Stimulated activated CD4-positive, alpha-beta T cell treated with anti-CD3 and anti-CD28 coated beads, Interleukin-12 subunit alpha, Interleukin-12 subunit beta, amount 100 ng/mL, for 48 hours (primary cell): ENCODE measurements around the gene PARD3.
"Not testable (repeated sequence)": the region's sequence is repeated elsewhere in the genome, so short reads cannot be mapped to it uniquely, and the experiment has no call there.

Experiments used
- DNase-seq, 3 donors: peaks; one replicate each; pipeline ENCODE4 v3.0.0-alpha.2; 2020; ENCODE audit warnings: low read depth in 2 of 3, low spot score in 1 of 3

PARD3 gene

GRCh38 chr10:34800624-34801023 lies 14.5 kb downstream of the PARD3 start:
- DNase-seq, result no peak

DNA sequence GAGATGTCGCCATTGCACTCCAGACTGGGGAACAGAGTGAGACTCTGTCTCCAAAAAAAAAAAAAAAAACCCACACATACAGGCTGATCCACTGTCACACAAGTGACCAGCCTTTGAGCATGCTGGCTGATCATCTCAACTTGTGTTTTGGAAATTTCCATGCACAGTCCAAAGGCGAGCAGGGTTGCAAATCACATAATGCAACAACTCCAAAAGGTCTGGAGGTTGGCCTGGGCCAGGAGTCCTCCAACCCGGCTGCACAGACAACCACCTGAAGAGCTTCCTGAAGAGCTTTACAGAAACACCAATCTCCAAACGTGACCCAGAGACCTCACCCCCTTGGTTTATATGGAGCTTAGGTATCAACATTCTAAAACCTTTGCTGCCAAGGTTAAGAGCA lies 16.4 kb downstream of the PARD3 start:
- DNase-seq, result no peak

DNA sequence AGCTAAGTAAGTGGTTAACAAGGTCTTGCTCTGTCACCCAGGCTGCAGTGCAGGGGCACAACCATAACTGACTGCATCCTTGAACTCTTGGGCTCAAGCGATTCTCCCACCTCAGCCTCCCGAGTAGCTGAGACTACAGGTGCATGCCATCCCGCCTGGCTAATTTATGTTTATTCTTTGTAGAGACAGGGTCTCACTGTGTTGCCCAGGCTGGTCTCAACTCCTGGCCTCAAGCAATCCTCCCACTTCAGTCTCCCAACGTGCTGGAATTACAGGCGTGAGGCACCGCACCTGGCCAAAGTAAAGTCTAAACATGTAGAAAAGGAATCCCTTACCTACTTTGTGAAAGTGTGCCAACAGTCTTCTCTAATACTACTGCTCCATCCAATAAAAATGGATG lies 17.9 kb downstream of the PARD3 start:
- no peak for DNase-seq

- no peak for DNase-seq
Measured at GRCh38 chr10:34796133-34796532, 19.0 kb downstream of the PARD3 start.

- no peak for DNase-seq
Measured at GRCh38 chr10:34795334-34795733, 19.8 kb downstream of the PARD3 start.

GRCh38 chr10:34794835-34795234 lies 20.3 kb downstream of the PARD3 start:
- no peak for DNase-seq

GRCh38 chr10:34793581-34793980 lies 21.5 kb downstream of the PARD3 start:
- not testable (repeated sequence) for DNase-seq

DNA sequence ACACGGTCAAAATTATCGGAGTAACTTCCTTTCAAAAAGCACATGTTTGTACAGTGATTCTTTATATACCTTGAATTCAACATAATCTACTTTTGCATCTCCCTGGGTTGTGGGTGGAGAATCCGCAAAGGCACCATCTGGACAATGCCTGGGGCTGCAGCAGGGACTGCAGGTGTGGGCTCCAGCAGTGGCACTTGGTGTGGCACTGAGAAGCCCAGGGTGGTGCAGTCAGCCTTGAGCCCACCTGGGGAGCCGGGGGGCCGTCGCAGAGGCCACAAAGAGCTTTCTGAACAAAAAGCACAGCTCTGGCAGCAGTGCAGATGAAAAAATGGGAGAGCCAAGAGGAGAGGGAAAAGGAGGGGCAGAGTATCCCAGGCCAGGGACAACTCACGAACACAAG lies 22.2 kb downstream of the PARD3 start:
- DNase-seq, result no peak

DNA sequence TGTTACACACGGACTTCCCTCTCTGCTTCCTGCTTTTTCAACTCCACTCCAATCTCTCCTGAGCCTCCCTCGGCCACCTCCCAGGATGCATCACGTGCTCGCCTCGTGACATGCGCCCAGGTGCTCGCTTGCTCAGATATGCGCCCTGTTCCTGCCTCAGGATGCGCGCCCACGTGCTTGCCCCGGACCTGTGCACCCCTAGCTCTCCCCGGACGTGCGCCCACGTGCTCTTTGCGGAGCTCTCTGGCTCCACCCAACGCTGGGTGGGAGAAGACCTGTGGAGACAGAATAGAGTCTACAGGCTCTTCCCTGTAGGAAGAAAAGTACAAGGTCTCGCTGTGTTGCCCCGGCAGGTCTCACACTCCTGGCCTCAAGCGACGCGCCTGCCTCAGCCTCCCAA lies 23.1 kb downstream of the PARD3 start:
- DNase-seq, result no peak

DNA sequence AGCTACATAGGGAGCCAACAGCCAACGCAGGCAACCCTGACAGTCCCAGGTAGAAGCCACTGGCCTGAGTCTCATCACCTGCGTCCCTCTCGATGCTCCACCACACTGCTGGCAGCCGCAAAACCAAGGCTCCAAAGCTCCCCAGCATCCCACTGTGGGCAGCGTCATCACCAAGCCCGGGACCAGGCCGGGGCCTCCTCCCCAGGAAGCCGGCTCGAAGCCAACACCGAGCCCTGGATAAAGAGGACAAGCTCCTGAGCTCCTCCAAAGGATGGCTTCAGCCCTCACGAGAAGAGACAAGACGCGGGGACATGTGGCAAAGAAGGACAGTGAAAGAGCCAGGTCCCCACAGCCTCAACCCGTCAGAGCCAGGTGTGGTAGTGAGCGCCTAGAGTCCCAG lies 23.9 kb downstream of the PARD3 start:
- DNase-seq, result no peak

DNA sequence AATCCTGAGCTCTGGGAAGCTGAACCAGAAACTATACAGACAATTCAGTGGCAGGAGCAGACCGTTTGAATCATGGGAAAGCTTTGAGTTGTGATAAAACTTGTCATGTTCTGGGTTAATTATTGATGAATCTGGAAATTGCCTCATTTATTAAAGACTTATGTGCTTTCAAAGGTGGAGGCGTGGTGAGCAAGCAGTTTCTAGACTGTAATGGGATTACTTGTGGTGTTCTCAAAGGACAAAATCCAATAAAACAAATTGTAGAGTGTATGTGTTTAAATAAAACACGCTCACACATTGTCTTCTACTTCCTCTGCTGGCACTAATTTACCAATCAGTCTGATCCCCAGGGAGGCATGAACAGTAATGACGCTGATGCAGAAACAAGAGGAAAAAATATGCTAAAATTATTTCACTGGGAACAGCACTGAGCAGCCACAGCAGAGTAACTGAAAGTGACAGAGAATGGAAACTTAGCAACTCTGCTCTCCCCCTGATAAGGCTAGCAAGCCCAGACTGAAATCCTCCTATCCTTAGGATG lies 25.1 kb downstream of the PARD3 start:
- DNase-seq, result no peak

- DNase-seq, result no peak
Measured at GRCh38 chr10:34786464-34786863, 28.6 kb downstream of the PARD3 start.

GRCh38 chr10:34781711-34782110 lies 33.4 kb downstream of the PARD3 start:
- DNase-seq, result no peak

DNA sequence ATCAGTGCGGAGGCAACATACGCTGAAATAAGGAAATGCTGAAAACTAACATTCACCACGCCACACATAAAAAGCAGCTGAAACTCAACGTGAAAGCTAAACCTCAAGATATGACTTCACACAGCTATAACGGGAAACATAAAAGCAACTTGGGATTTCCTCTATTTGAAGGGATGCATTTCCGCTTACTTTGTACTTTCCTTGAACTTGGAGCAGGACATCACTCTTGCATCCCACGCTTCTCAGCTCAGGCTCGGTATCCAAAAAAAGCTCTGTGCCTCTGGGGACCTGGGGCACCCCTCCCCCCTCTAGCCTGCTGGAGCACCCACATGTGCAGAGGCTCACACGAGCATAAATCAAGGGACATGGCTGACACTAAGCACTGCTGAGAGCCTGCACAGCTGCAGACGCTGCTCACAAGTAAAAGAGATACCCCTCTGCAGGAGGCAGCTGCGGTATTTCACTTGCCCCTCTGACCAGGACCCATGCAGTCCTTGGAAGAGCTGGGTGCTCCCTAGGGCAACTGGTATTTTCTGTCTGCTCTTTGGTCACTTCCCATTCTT lies 34.2 kb downstream of the PARD3 start:
- DNase-seq, result no peak

- no peak for DNase-seq
Measured at GRCh38 chr10:34778237-34778636, 36.9 kb downstream of the PARD3 start.

GRCh38 chr10:34776090-34776690 lies 38.9 kb downstream of the PARD3 start:
- no peak for DNase-seq

- no peak for DNase-seq
Measured at GRCh38 chr10:34775044-34775637, 40.0 kb downstream of the PARD3 start.

GRCh38 chr10:34773636-34774630 lies 41.2 kb downstream of the PARD3 start:
- no peak for DNase-seq

DNA sequence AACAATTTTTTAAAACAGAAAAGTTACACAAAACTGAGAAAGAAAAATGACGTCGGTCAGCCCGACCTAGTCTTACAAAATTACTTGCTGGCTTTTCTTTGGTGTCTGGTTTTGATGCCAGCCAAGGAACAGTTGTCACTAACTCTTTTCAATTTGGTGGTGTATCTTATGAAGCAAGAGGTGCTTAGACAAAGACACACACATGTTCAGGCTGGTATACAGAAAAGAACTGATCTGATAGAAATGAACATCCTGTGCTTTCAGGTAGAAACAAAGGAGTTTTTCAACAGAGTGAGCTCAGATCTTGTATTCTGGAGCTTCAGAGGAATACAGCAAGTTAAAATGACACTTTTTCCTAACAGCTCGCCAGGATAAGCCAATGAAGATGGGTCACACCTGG lies 43.6 kb downstream of the PARD3 start:
- DNase-seq, result no peak

- DNase-seq, result no peak
Measured at GRCh38 chr10:34771106-34771505, 44.0 kb downstream of the PARD3 start.

- no peak for DNase-seq
Measured at GRCh38 chr10:34769899-34770298, 45.2 kb downstream of the PARD3 start.

DNA sequence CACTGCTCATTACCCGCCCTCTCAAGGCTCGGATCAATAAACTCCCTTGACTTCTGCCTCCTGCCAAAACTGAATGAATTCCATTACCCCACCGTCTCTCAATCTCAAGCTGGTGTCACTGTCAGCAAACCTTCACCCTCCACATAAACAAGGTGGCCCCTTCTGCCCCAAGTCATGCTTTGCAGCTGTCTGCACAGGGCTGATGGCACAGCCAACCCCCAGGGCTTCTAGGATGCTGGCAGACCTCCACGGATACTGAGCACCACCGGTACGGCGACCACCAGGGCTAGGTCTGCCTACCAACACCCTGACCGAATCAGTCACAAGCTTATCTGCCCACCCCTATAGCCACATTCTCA lies 46.1 kb downstream of the PARD3 start:
- DNase-seq, result no peak
